SH-SY5Y (cell line): ENCODE measurements around the gene HIVEP1.
A peak's percentile ranks its signal among the peaks of the same experiment; 100 is the strongest.

Experiments
- GATA2 ChIP-seq: IDR thresholded peaks from 2 replicates; pipeline ENCODE4 v1.6.1; 2011; ENCODE audit warnings: mild to moderate bottlenecking, low read depth, low read length
- GATA3 ChIP-seq: IDR thresholded peaks from 2 replicates; pipeline ENCODE4 v1.6.1; 2011; ENCODE audit warnings: low read depth, mild to moderate bottlenecking, low read length, moderate library complexity

DNA sequence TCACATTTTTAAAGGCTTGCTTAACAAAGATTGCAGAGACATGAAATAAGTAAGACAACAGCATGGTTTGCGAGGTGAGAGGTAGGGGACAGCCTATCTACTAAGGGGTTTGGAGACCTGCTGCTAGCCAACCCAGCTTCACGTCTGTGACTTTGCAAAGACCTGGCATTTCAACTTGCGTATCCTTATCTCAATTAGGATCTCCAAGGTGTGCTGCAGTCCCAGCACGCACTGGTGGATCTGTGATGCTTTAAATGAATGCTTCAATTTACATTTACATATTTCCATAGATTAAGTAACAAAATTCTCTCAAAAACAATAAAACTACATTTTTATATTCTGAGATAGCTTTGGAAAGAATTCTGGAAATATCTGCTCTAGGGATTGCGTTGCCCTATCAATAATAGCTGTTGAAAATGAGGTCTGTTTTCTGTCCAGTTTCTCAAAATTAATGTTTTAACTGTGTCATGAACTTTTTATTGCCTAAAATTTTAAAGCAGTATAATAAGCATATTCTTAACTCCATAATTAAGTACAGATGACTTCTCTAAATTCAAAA is 153.7 kb downstream of the HIVEP1 start:
- TF ChIP-seq GATA2 (peak; percentile 69), GATA3 (peak; percentile 52; the same call in 1 of the 2 replicates)
